IMR-90 (cell line): ENCODE measurements around the gene GYS1.

Experiments used
- BHLHE40 ChIP-seq: fragments of 150-350 bp; IDR thresholded peaks from 2 replicates; pipeline ENCODE4 v1.6.1; 2016; ENCODE audit warnings: mild to moderate bottlenecking, low read depth, low read length
- CEBPB ChIP-seq: IDR thresholded peaks from 2 replicates; pipeline ENCODE4 v1.6.1; 2012; ENCODE audit warnings: low read depth, low read length, improper control_type of control experiment
- CHD1 ChIP-seq: IDR thresholded peaks from 2 replicates; pipeline ENCODE4 v1.6.1; 2012; ENCODE audit warnings: low read depth, low read length, improper control_type of control experiment
- CTCF ChIP-seq: conservative IDR thresholded peaks from 2 replicates; pipeline ENCODE4 v1.5.1; 2012; ENCODE audit warnings: mild to moderate bottlenecking, low read depth, low read length, improper control_type of control experiment
- FOS ChIP-seq: fragments of 150-350 bp; IDR thresholded peaks from 2 replicates; pipeline ENCODE4 v1.6.1; 2016; ENCODE audit warnings: low read depth, low read length
- MAFK ChIP-seq: IDR thresholded peaks from 2 replicates; pipeline ENCODE4 v1.6.1; 2012; ENCODE audit warnings: low read depth, low read length, improper control_type of control experiment
- MAZ ChIP-seq: IDR thresholded peaks from 2 replicates; pipeline ENCODE4 v1.6.1; 2012; ENCODE audit warnings: low read depth, mild to moderate bottlenecking, low read length, improper control_type of control experiment, moderate library complexity, borderline replicate concordance
- POLR2A ChIP-seq: IDR thresholded peaks from 2 replicates; pipeline ENCODE4 v1.6.1; 2012; ENCODE audit warnings: mild to moderate bottlenecking, low read depth, low read length
- RAD21 ChIP-seq: IDR thresholded peaks from 2 replicates; pipeline ENCODE4 v1.6.1; 2012; ENCODE audit warnings: low read length, improper control_type of control experiment
- RCOR1 ChIP-seq: IDR thresholded peaks from 2 replicates; pipeline ENCODE4 v1.6.1; 2012; ENCODE audit warnings: mild to moderate bottlenecking, low read length, improper control_type of control experiment; ENCODE audit not compliant: insufficient replicate concordance
- RFX5 ChIP-seq: IDR thresholded peaks from 2 replicates; pipeline ENCODE4 v1.8.0; 2012; ENCODE audit warnings: low read depth, mild to moderate bottlenecking, low read length, moderate library complexity
- SMC3 ChIP-seq: fragments of 150-350 bp; IDR thresholded peaks from 2 replicates; pipeline ENCODE4 v1.6.1; 2016; ENCODE audit warnings: low read depth, mild to moderate bottlenecking, antibody characterized with exemption, low read length, moderate library complexity
- USF2 ChIP-seq: fragments of 150-350 bp; IDR thresholded peaks from 2 replicates; pipeline ENCODE4 v1.6.1; 2017; ENCODE audit warnings: mild to moderate bottlenecking, antibody characterized with exemption, low read length, low read depth

- TF ChIP-seq CTCF (no peak), CHD1 (no peak), USF2 (no peak), FOS (no peak), POLR2A (no peak), RAD21 (no peak), SMC3 (no peak), RFX5 (no peak), MAFK (no peak), MAZ (no peak), BHLHE40 (no peak), RCOR1 (no peak), CEBPB (no peak)
These were observed 12.0 kb upstream of the GYS1 start for GRCh38 chr19:49004964-49005614.
